ENCODE results near the gene NR2F6. TPM values are rescaled to one million over a fixed set of nuclear protein-coding genes. Genes with fewer than 3 reads are reported as not detected.
"Not testable (repeated sequence)": the region's sequence is repeated elsewhere in the genome, so short reads cannot be mapped to it uniquely, and the experiment has no call there.

The NR2F6 gene
- polyA plus RNA-seq, 1 donor (not counting 4 experiments of a cell fraction or from before 2014, with no cell fraction given) = 12.3 TPM

GRCh38 chr19:17275441-17276175, 29.9 kb upstream of the NR2F6 start:
- no peak overlapping the region for H3K4me3 ChIP-seq (ENCODE audit: control insufficient read depth in 2 of 3, extremely low read depth in 1 of 3, insufficient read depth in 2 of 3, low read depth in 1 of 3, low read length in 3 of 3)
- no peak for TF ChIP-seq EZH2 (IDR thresholded peaks at IDR 0.05; ENCODE audit: low read length)
- no peak for TF ChIP-seq CTCF (optimal IDR thresholded peaks at IDR 0.05 in 1 of 3, IDR thresholded peaks at IDR 0.05 in 1 of 3, conservative IDR thresholded peaks at IDR 0.05 in 1 of 3; ENCODE audit: extremely low read depth in 1 of 3, insufficient read depth in 2 of 3, low read length in 3 of 3)
- H4K20me1 ChIP-seq (ENCODE audit: control insufficient read depth, extremely low read depth, insufficient read depth, low read length) = no peaks in the 10 kb centered on the region
- H2AFZ ChIP-seq (ENCODE audit: control insufficient read depth, low read length) = no peak overlapping the region
- no peak for FAIRE-seq
- dilution Hi-C loops (cut with MboI; ENCODE audit: extremely low pct_ligation_motif_present, low sequenced_read_pairs) = no loop called here
- H3K4me2 ChIP-seq (ENCODE audit: control insufficient read depth, extremely low read depth, insufficient read depth, low read depth, low read length) = no peak overlapping the region
- no peaks in the 10 kb centered on the region for H3K27me3 ChIP-seq (ENCODE audit: control insufficient read depth, extremely low read depth, insufficient read depth, low read length)
- H3K9me3 ChIP-seq (ENCODE audit: control insufficient read depth, low read depth, low read length) = no peaks in the 10 kb centered on the region
- no peaks in the 10 kb centered on the region for H3K79me2 ChIP-seq (ENCODE audit: control insufficient read depth, insufficient read depth, low read length)
- no peaks in the 10 kb centered on the region for H3K4me1 ChIP-seq (ENCODE audit: control insufficient read depth, extremely low read depth, insufficient read depth, low read length)
- no peak overlapping the region for H3K27ac ChIP-seq (ENCODE audit: control insufficient read depth, insufficient read depth, low read length)
- no peak overlapping the region for H3K9ac ChIP-seq (ENCODE audit: control insufficient read depth, extremely low read depth, insufficient read depth, low read length)
- DNase-seq (ENCODE audit: low read depth, low spot score) = no peak
- peaks cover 26 to 38% of the 10 kb centered on the region in 2 experiments for H3K36me3 ChIP-seq (ENCODE audit: control insufficient read depth in 2 of 2, extremely low read depth in 1 of 2, insufficient read depth in 2 of 2, low read length in 2 of 2)
- H3K9me1 ChIP-seq (ENCODE audit: control insufficient read depth, extremely low read depth, insufficient read depth, low read length) = no peaks in the 10 kb centered on the region

DNA sequence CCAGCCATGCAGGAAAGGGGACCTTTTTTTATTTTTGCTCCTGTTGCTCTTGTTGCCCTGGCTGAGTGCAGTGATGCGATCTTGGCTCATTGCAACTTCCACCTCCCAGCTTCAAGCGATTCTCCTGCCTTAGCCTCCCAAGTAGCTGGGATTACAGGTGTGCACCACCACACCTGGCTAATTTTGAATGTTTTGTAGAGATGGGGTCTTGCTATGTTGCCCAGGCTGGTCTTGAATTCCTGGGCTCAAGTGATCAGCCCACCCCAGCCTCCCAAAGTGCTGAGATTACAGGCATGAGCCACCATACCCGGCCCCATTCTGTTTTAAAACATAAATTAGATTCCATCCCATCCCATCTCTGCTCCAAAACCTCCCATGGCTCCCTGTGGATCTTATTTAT, 29.2 kb upstream of the NR2F6 start:
- H3K4me3 ChIP-seq (ENCODE audit: control insufficient read depth in 2 of 3, extremely low read depth in 1 of 3, insufficient read depth in 2 of 3, low read depth in 1 of 3, low read length in 3 of 3); H3K4me1 ChIP-seq (ENCODE audit: control insufficient read depth, extremely low read depth, insufficient read depth, low read length); H3K9me1 ChIP-seq (ENCODE audit: control insufficient read depth, extremely low read depth, insufficient read depth, low read length); dilution Hi-C loops (cut with MboI; ENCODE audit: extremely low pct_ligation_motif_present, low sequenced_read_pairs); FAIRE-seq; H3K79me2 ChIP-seq (ENCODE audit: control insufficient read depth, insufficient read depth, low read length); H3K27ac ChIP-seq (ENCODE audit: control insufficient read depth, insufficient read depth, low read length); H3K9me3 ChIP-seq (ENCODE audit: control insufficient read depth, low read depth, low read length); H3K4me2 ChIP-seq (ENCODE audit: control insufficient read depth, extremely low read depth, insufficient read depth, low read depth, low read length); H3K9ac ChIP-seq (ENCODE audit: control insufficient read depth, extremely low read depth, insufficient read depth, low read length); H4K20me1 ChIP-seq (ENCODE audit: control insufficient read depth, extremely low read depth, insufficient read depth, low read length); DNase-seq (ENCODE audit: low read depth, low spot score); H2AFZ ChIP-seq (ENCODE audit: control insufficient read depth, low read length); H3K27me3 ChIP-seq (ENCODE audit: control insufficient read depth, extremely low read depth, insufficient read depth, low read length): not testable (repeated sequence)
- H3K36me3 ChIP-seq (ENCODE audit: control insufficient read depth in 2 of 2, extremely low read depth in 1 of 2, insufficient read depth in 2 of 2, low read length in 2 of 2) = peaks cover 26 to 38% of the 10 kb centered on the region in 2 experiments

DNA sequence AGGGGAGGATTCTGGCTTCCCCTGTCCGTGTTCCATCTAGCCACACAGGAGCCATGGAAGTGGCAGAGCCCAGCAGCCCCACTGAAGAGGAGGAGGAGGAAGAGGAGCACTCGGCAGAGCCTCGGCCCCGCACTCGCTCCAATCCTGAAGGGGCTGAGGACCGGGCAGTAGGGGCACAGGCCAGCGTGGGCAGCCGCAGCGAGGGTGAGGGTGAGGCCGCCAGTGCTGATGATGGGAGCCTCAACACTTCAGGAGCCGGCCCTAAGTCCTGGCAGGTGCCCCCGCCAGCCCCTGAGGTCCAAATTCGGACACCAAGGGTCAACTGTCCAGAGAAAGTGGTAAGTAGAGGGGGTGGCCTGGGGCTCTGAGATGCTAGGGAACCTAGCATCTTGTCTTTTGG, 23.0 kb upstream of the NR2F6 start:
- Histone ChIP-seq H3K9me1 (ENCODE audit: control insufficient read depth, extremely low read depth, insufficient read depth, low read length) (no peaks in the 10 kb centered on the region), H3K27me3 (ENCODE audit: control insufficient read depth, extremely low read depth, insufficient read depth, low read length) (no peaks in the 10 kb centered on the region), H4K20me1 (ENCODE audit: control insufficient read depth, extremely low read depth, insufficient read depth, low read length) (no peaks in the 10 kb centered on the region), H3K4me1 (ENCODE audit: control insufficient read depth, extremely low read depth, insufficient read depth, low read length) (peaks cover 8% of the 10 kb centered on the region), H3K4me2 (ENCODE audit: control insufficient read depth, extremely low read depth, insufficient read depth, low read depth, low read length) (no peak overlapping the region), H3K27ac (ENCODE audit: control insufficient read depth, insufficient read depth, low read length) (no peak overlapping the region), H3K4me3 (ENCODE audit: control insufficient read depth in 2 of 3, extremely low read depth in 1 of 3, insufficient read depth in 2 of 3, low read depth in 1 of 3, low read length in 3 of 3) (no peak overlapping the region), H3K36me3 (ENCODE audit: control insufficient read depth in 2 of 2, extremely low read depth in 1 of 2, insufficient read depth in 2 of 2, low read length in 2 of 2) (peaks cover 12 to 15% of the 10 kb centered on the region in 2 experiments), H3K9me3 (ENCODE audit: control insufficient read depth, low read depth, low read length) (no peaks in the 10 kb centered on the region), H2AFZ (ENCODE audit: control insufficient read depth, low read length) (no peak overlapping the region), H3K79me2 (ENCODE audit: control insufficient read depth, insufficient read depth, low read length) (peaks cover 10% of the 10 kb centered on the region), H3K9ac (ENCODE audit: control insufficient read depth, extremely low read depth, insufficient read depth, low read length) (no peak overlapping the region)
- FAIRE-seq (no peak), DNase-seq (ENCODE audit: low read depth, low spot score) (no peak)
- dilution Hi-C loops (cut with MboI; ENCODE audit: extremely low pct_ligation_motif_present, low sequenced_read_pairs) = no loop called here
- TF ChIP-seq CTCF (optimal IDR thresholded peaks at IDR 0.05 in 1 of 3, IDR thresholded peaks at IDR 0.05 in 1 of 3, conservative IDR thresholded peaks at IDR 0.05 in 1 of 3; ENCODE audit: extremely low read depth in 1 of 3, insufficient read depth in 2 of 3, low read length in 3 of 3) = no peak
- no peak for TF ChIP-seq EZH2 (IDR thresholded peaks at IDR 0.05; ENCODE audit: low read length)

Data from keratinocyte (primary cell).